ENCODE results near the gene SELENOO. TPM values are rescaled to one million over a fixed set of nuclear protein-coding genes. Genes with fewer than 3 reads are reported as not detected.

SELENOO gene
- polyA plus RNA-seq, 1 of the 3 experiments (the other 2 are of a cell fraction): 26.7 TPM

DNA sequence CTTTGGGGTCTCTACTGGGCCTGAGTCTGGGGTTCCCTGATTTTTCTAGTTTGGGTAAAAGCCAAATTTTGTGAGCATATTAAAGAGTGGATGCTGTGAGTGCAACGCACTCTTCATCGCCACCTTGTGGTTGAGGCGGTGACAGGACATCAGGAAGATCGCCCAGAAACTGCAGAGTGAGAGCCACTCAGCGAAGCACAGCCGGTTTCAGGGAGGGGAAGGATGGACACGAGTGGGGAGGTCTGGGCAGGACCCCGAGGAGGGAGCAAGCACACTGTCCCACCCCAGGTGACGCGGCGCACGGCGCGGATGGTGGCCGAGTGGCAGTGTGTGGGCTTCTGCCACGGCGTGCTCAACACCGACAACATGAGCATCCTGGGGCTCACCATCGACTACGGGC, 9.1 kb downstream of the SELENOO start:
- Histone ChIP-seq H3K36me3 (replicated peaks in 1 of 2; ENCODE audit: control insufficient read depth in 1 of 2, insufficient read depth in 2 of 2, low read length in 1 of 2) (peaks cover 44% of the 10 kb centered on the region in 2 experiments), H3F3A (replicated peaks; ENCODE audit: insufficient read depth) (peaks cover 14% of the 10 kb centered on the region), H3K9me3 (no peaks in the 10 kb centered on the region), H3K9ac (no peak overlapping the region), H3K4me3 (ENCODE audit: low read depth in 2 of 2, low read length in 1 of 2) (no peak overlapping the region; a peak in 1 of 4 replicates), H3K4me1 (ENCODE audit: control insufficient read depth in 1 of 2, insufficient read depth in 2 of 2, low read depth in 1 of 2, low read length in 1 of 2) (peaks cover 0 to 2% of the 10 kb centered on the region in 2 experiments; a peak in 1 of 4 replicates), H3K27me3 (ENCODE audit: insufficient read depth) (no peaks in the 10 kb centered on the region), H3K27ac (ENCODE audit: low read depth in 2 of 2, low read length in 1 of 2) (no peak overlapping the region), H3K79me2 (ENCODE audit: insufficient read depth) (peaks cover 32% of the 10 kb centered on the region), H3K9me2 (no peaks in the 10 kb centered on the region), H4K20me1 (ENCODE audit: insufficient read depth) (0 out of 2 replicates have a peak, but pooled peaks cover 16% of the 10 kb centered on the region), H2AFZ (ENCODE audit: low read depth) (no peak overlapping the region), H3K4me2 (no peak overlapping the region)
- TF ChIP-seq TCF12 (IDR thresholded peaks at IDR 0.05) (no peak), RAD21 (IDR thresholded peaks at IDR 0.05; ENCODE audit: low read length) (peak; percentile 73), SMC3 (IDR thresholded peaks at IDR 0.05; ENCODE audit: low read depth, low read length) (peak; percentile 85), CHD2 (IDR thresholded peaks at IDR 0.05; ENCODE audit: low read length, partially characterized antibody) (peak; percentile 13), FOXJ3 (CRISPR knock-in tag; IDR thresholded peaks at IDR 0.05) (no peak), FOSL2 (IDR thresholded peaks at IDR 0.05; ENCODE audit: borderline replicate concordance, low read depth) (no peak)
- TF ChIP-seq, protein P1, sequence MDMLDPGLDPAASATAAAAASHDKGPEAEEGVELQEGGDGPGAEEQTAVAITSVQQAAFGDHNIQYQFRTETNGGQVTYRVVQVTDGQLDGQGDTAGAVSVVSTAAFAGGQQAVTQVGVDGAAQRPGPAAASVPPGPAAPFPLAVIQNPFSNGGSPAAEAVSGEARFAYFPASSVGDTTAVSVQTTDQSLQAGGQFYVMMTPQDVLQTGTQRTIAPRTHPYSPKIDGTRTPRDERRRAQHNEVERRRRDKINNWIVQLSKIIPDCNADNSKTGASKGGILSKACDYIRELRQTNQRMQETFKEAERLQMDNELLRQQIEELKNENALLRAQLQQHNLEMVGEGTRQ (IDR thresholded peaks at IDR 0.05; ENCODE audit: borderline replicate concordance, low read depth, low read length): no peak
- TF ChIP-seq, protein P2, sequence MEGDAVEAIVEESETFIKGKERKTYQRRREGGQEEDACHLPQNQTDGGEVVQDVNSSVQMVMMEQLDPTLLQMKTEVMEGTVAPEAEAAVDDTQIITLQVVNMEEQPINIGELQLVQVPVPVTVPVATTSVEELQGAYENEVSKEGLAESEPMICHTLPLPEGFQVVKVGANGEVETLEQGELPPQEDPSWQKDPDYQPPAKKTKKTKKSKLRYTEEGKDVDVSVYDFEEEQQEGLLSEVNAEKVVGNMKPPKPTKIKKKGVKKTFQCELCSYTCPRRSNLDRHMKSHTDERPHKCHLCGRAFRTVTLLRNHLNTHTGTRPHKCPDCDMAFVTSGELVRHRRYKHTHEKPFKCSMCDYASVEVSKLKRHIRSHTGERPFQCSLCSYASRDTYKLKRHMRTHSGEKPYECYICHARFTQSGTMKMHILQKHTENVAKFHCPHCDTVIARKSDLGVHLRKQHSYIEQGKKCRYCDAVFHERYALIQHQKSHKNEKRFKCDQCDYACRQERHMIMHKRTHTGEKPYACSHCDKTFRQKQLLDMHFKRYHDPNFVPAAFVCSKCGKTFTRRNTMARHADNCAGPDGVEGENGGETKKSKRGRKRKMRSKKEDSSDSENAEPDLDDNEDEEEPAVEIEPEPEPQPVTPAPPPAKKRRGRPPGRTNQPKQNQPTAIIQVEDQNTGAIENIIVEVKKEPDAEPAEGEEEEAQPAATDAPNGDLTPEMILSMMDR (IDR thresholded peaks at IDR 0.05): peak; percentile 84
- ChIA-PET POLR2A (no interaction called here), CTCF (interaction anchor here (1.0 to 1.6 kb wide), 2 partner anchors 8 to 132 kb away, joined by 4 to 5 read pairs; no protein-coding TSS in a partner anchor)
- 39% methylated on average over 9 of the region's 20 CpGs for WGBS (ENCODE audit: low lambda C conversion rate)
- peak; percentile 87 for DNase-seq

DNA sequence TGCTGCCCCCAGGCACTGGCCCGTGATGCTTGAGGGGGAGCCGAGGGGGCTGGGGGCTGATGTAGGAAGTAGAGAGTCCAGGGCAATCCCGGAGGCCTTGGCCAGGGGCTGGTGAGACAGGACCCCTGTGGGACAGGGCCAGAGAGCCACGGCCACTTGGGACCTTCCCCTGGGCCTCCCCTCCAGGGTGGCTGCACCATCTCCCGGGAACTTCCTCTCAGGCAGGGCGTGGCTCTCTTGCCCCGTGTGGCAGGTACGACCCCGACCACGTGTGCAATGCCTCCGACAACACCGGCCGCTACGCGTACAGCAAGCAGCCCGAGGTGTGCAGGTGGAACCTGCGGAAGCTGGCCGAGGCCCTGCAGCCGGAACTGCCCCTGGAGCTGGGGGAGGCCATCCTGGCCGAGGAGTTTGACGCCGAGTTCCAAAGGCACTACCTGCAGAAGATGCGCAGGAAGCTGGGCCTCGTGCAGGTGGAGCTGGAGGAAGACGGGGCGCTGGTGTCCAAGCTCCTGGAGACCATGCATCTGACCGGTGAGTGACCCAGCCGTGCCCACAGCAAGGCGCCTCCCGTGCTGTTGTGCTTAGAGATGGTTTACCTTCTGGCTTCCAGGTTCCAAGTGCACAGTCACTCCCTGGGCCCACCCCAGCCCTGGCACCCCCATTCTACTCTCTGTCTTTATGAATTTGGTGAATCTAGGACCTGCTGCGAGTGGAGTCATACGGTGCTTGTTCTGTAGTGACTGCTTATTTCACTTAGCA, 9.7 kb downstream of the SELENOO start:
- H3K9ac ChIP-seq: no peak overlapping the region
- H3K27me3 ChIP-seq (ENCODE audit: insufficient read depth): no peaks in the 10 kb centered on the region
- TF ChIP-seq FOXJ3 (CRISPR knock-in tag; IDR thresholded peaks at IDR 0.05) (no peak), FOXM1 (IDR thresholded peaks at IDR 0.05; ENCODE audit: low read depth) (no peak), MXI1 (IDR thresholded peaks at IDR 0.05; ENCODE audit: low read depth, low read length) (no peak), CHD2 (IDR thresholded peaks at IDR 0.05; ENCODE audit: low read length, partially characterized antibody) (no peak), EZH2phosphoT487 (IDR thresholded peaks at IDR 0.05; ENCODE audit: borderline replicate concordance, low read depth) (no peak), NFIC (IDR thresholded peaks at IDR 0.05; ENCODE audit: borderline replicate concordance) (no peak), TCF12 (IDR thresholded peaks at IDR 0.05) (no peak), EP300 (IDR thresholded peaks at IDR 0.05; ENCODE audit: borderline replicate concordance in 1 of 2, low read depth in 1 of 2, low read length in 1 of 2) (no peak)
- TF ChIP-seq, protein P3, sequence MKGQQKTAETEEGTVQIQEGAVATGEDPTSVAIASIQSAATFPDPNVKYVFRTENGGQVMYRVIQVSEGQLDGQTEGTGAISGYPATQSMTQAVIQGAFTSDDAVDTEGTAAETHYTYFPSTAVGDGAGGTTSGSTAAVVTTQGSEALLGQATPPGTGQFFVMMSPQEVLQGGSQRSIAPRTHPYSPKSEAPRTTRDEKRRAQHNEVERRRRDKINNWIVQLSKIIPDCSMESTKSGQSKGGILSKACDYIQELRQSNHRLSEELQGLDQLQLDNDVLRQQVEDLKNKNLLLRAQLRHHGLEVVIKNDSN (IDR thresholded peaks at IDR 0.05; ENCODE audit: borderline replicate concordance, low read depth): no peak
- H3K4me2 ChIP-seq: no peak overlapping the region
- H2AFZ ChIP-seq (ENCODE audit: low read depth): no peak overlapping the region
- H3K4me1 ChIP-seq (ENCODE audit: control insufficient read depth in 1 of 2, insufficient read depth in 2 of 2, low read depth in 1 of 2, low read length in 1 of 2): peaks cover 0 to 9% of the 10 kb centered on the region in 2 experiments; a peak in 1 of 4 replicates
- 0 out of 2 replicates have a peak, but pooled peaks cover 16% of the 10 kb centered on the region for H4K20me1 ChIP-seq (ENCODE audit: insufficient read depth)
- ChIA-PET CTCF (interaction anchor here (1.0 to 1.9 kb wide), 7 partner anchors 8 to 131 kb away, joined by 3 to 16 read pairs (median 5); no protein-coding TSS in a partner anchor), POLR2A (no interaction called here)
- no peak overlapping the region for H3K27ac ChIP-seq (ENCODE audit: low read depth in 2 of 2, low read length in 1 of 2)
- peaks cover 41 to 47% of the 10 kb centered on the region in 2 experiments for H3K36me3 ChIP-seq (replicated peaks in 1 of 2; ENCODE audit: control insufficient read depth in 1 of 2, insufficient read depth in 2 of 2, low read length in 1 of 2)
- H3K9me3 ChIP-seq: no peaks in the 10 kb centered on the region
- no peak overlapping the region for H3K4me3 ChIP-seq (ENCODE audit: low read depth in 2 of 2, low read length in 1 of 2)
- H3F3A ChIP-seq (replicated peaks; ENCODE audit: insufficient read depth): peaks cover 14% of the 10 kb centered on the region
- no peaks in the 10 kb centered on the region for H3K9me2 ChIP-seq
- peaks cover 32% of the 10 kb centered on the region for H3K79me2 ChIP-seq (ENCODE audit: insufficient read depth)
- DNase-seq: no peak
- WGBS (ENCODE audit: low lambda C conversion rate): 95% methylated on average over 2 of the region's 32 CpGs
